Transverse colon (tissue), 4 donors: ENCODE results near the gene PGAM2. TPM values are rescaled to one million over a fixed set of nuclear protein-coding genes. Genes with fewer than 3 reads are reported as not detected.

ENCODE experiments used
- DNase-seq: peaks from one replicate; pipeline ENCODE4 v3.0.0-alpha.2; 2019
- H3K27ac ChIP-seq, 4 donors: fragments of 200-600 bp; sonication (generic); 2 replicates each; pipeline ENCODE4 v1.5.1; 2016 to 2018; ENCODE audit warnings: inconsistent platforms in 4 of 4
- H3K27me3 ChIP-seq: fragments of 200-600 bp; sonication (generic); 2 replicates; pipeline ENCODE4 v1.5.1; 2017; ENCODE audit warnings: inconsistent platforms
- H3K36me3 ChIP-seq, 4 donors: fragments of 200-600 bp; sonication (generic); 2 replicates each; pipeline ENCODE4 v1.5.1; 2017 to 2019; ENCODE audit warnings: inconsistent platforms in 4 of 4
- H3K4me1 ChIP-seq, 4 donors: fragments of 200-600 bp; sonication (generic); 2 replicates each; pipeline ENCODE4 v1.5.1; 2017 to 2020; ENCODE audit warnings: inconsistent platforms in 4 of 4
- H3K4me3 ChIP-seq, 4 donors: fragments of 200-600 bp; sonication (generic); 1 replicate in 1 of 4; 2 replicates in 3 of 4; pipeline versions ENCODE4 v1.5.1 to v1.6.1; 2017 to 2019; ENCODE audit warnings: inconsistent platforms in 4 of 4
- H3K9me3 ChIP-seq, 2 donors: fragments of 200-600 bp; sonication (generic); 2 replicates each; pipeline ENCODE4 v1.5.1; 2017 to 2019; ENCODE audit warnings: inconsistent platforms in 2 of 2
- CTCF ChIP-seq, 5 experiments: fragments of 200-600 bp in 3 of 5; fragments of 450-650 bp in 2 of 5; sonication (generic) in 3 of 5; IDR thresholded peaks; 1 replicate in 2 of 5; 2 replicates in 3 of 5; pipeline ENCODE4 v1.5.1; 2016 to 2017; ENCODE audit warnings: antibody characterized with exemption in 5 of 5, inconsistent platforms in 3 of 5, mild to moderate bottlenecking in 2 of 5, moderate library complexity in 1 of 5
- EP300 ChIP-seq: sonication (generic); formaldehyde crosslinking; IDR thresholded peaks from one replicate; pipeline ENCODE4 v1.6.1; 2017; ENCODE audit warnings: antibody characterized with exemption, low read depth
- POLR2A ChIP-seq: fragments of 450-650 bp; IDR thresholded peaks from one replicate; pipeline ENCODE4 v1.6.1; 2016; ENCODE audit warnings: antibody characterized with exemption, mild to moderate bottlenecking, moderate library complexity
- POLR2AphosphoS5 ChIP-seq, 3 donors: sonication (generic); formaldehyde crosslinking; IDR thresholded peaks; one replicate each; pipeline ENCODE4 v1.6.1; 2016; ENCODE audit warnings: antibody characterized with exemption in 3 of 3
- WGBS, 2 donors: methylation state at CpG; one replicate each; pipeline ENCODE4 v1.1.5; 2018; ENCODE audit warnings: low coverage in 1 of 2; 5-methylcytosine and 5-hydroxymethylcytosine counted together
- in situ Hi-C, 4 donors: fragments of 200-750 bp; cut with MboI; loops; one replicate each; pipeline versions ENCODE4 v1.15.0 to v1.15.1; 2017; ENCODE audit warnings: low sequenced_read_pairs in 3 of 4, low pct_ligation_motif_present in 1 of 4, low pct_unique_long_range_greater_than_20kb in 1 of 4
- intact Hi-C: fragments of 100-400 bp; cut with DNase I; formaldehyde crosslinking; loops from one replicate; pipeline ENCODE4 v1.15.1; 2023; ENCODE audit warnings: low total_unique reads
- total RNA-seq, 4 donors: library from RNA; depleted of rRNA; stranded (reverse); fragments of >200 nt; gene quantifications; one replicate each; pipeline ENCODE4 v1.1.0, GENCODE V29; 2016

Gene PGAM2
- total RNA-seq, 4 donors from 2014 or later, result 9.7 TPM; not detected in 3

GRCh38 chr7:44099669-44100068, 34.3 kb upstream of the PGAM2 start:
- in situ Hi-C loops, result no loop called here
- peak overlapping the region in 1 of 4 donors; percentile 25 for H3K27ac ChIP-seq
- intact Hi-C loops, result no loop called here

GRCh38 chr7:44098092-44099068, 33.0 kb upstream of the PGAM2 start:
- in situ Hi-C loops, result no loop called here

More at GRCh38 chr7:44099669-44100068, 34.3 kb upstream of the PGAM2 start:
- H3K9me3 ChIP-seq, result no peaks in the 10 kb centered on the region
- no peak for TF ChIP-seq POLR2AphosphoS5 (IDR thresholded peaks at IDR 0.05)
- no peak for TF ChIP-seq POLR2A
- TF ChIP-seq EP300, result no peak
- no peak for TF ChIP-seq CTCF (IDR thresholded peaks at IDR 0.05)
- 63 to 71% methylated on average over 4 of the region's 4 CpGs for WGBS, 2 donors
- H3K27me3 ChIP-seq, result peaks cover 16% of the 10 kb centered on the region
- H3K4me3 ChIP-seq, result no peak overlapping the region
- DNase-seq, result no peak
- peaks cover 0 to 6% (median 2%) of the 10 kb centered on the region in 4 donors for H3K4me1 ChIP-seq
- H3K36me3 ChIP-seq, result no peaks in the 10 kb centered on the region

GRCh38 chr7:44097064-44097932, 31.9 kb upstream of the PGAM2 start:
- H3K27me3 ChIP-seq, result no peaks in the 10 kb centered on the region
- H3K27ac ChIP-seq, result no peak overlapping the region
- H3K4me1 ChIP-seq, result peaks cover 0 to 8% (median 0%) of the 10 kb centered on the region in 4 donors
- intact Hi-C loops (no loop called here), in situ Hi-C loops (no loop called here)
- DNase-seq, result peak; percentile 26
- 62 to 67% methylated on average over 3 to 9 of the region's 9 CpGs for WGBS, 2 donors
- no peak for TF ChIP-seq POLR2A
- no peak for TF ChIP-seq POLR2AphosphoS5 (IDR thresholded peaks at IDR 0.05)
- TF ChIP-seq CTCF (IDR thresholded peaks at IDR 0.05), result no peak
- TF ChIP-seq EP300, result no peak
- H3K36me3 ChIP-seq, result no peaks in the 10 kb centered on the region
- no peak overlapping the region for H3K4me3 ChIP-seq
- H3K9me3 ChIP-seq, result no peaks in the 10 kb centered on the region

More at GRCh38 chr7:44098092-44099068, 33.0 kb upstream of the PGAM2 start:
- Histone ChIP-seq H3K9me3 (no peaks in the 10 kb centered on the region), H3K36me3 (no peaks in the 10 kb centered on the region), H3K4me3 (no peak overlapping the region), H3K4me1 (peaks cover 0 to 8% (median 0%) of the 10 kb centered on the region in 4 donors), H3K27ac (no peak overlapping the region), H3K27me3 (peaks cover 3% of the 10 kb centered on the region)
- WGBS, 2 donors, result 89 to 92% methylated on average over 5 to 6 of the region's 6 CpGs
- intact Hi-C loops, result no loop called here
- no peak for DNase-seq
- TF ChIP-seq CTCF (IDR thresholded peaks at IDR 0.05) (no peak), POLR2A (no peak)

- Histone ChIP-seq H3K4me3 (no peak overlapping the region), H3K27ac (no peak overlapping the region), H3K36me3 (no peaks in the 10 kb centered on the region), H3K27me3 (no peaks in the 10 kb centered on the region), H3K9me3 (no peaks in the 10 kb centered on the region), H3K4me1 (peaks cover 0 to 8% (median 0%) of the 10 kb centered on the region in 4 donors)
- intact Hi-C loops (no loop called here), in situ Hi-C loops (no loop called here)
- WGBS, 2 donors, result 79% methylated on average over 7 of the region's 8 CpGs; no CpG with 5 or more reads in 1 of the 2 donors
- TF ChIP-seq POLR2AphosphoS5 (IDR thresholded peaks at IDR 0.05) (no peak), POLR2A (no peak), CTCF (IDR thresholded peaks at IDR 0.05) (no peak), EP300 (no peak)
- no peak for DNase-seq
Measured at GRCh38 chr7:44096326-44096881, 31.0 kb upstream of the PGAM2 start.
